ENCODE measurements around the gene GJD4.

The GJD4 gene

GRCh38 chr10:35584946-35585345, 20.2 kb upstream of the GJD4 start:
- Histone ChIP-seq H3K9ac (ENCODE audit: insufficient read length) (no peak overlapping the region), H3K27ac (no peak overlapping the region), H3K36me3 (ENCODE audit: insufficient read depth, low read length) (no peaks in the 10 kb centered on the region), H3K9me3 (ENCODE audit: low read depth, low read length) (no peaks in the 10 kb centered on the region), H3K4me3 (no peak overlapping the region)
- TF ChIP-seq POLR2AphosphoS5 (IDR thresholded peaks at IDR 0.05; ENCODE audit: borderline replicate concordance, low read depth, low read length): no peak
- TF ChIP-seq EZH2 (IDR thresholded peaks at IDR 0.05): no peak
- no peak for DNase-seq (ENCODE audit: low read depth, low spot score)

- H3K9ac ChIP-seq (ENCODE audit: insufficient read length): no peak overlapping the region
- H3K27ac ChIP-seq: no peak overlapping the region
- no peaks in the 10 kb centered on the region for H3K9me3 ChIP-seq (ENCODE audit: low read depth, low read length)
- DNase-seq (ENCODE audit: low read depth, low spot score): no peak
- H3K4me3 ChIP-seq: no peak overlapping the region
- TF ChIP-seq POLR2AphosphoS5 (IDR thresholded peaks at IDR 0.05; ENCODE audit: borderline replicate concordance, low read depth, low read length) (no peak), FOXP2 (optimal IDR thresholded peaks at IDR 0.05; ENCODE audit: control extremely low read depth, extremely low read length, insufficient read depth) (no peak), EZH2 (IDR thresholded peaks at IDR 0.05) (no peak)
- no peaks in the 10 kb centered on the region for H3K36me3 ChIP-seq (ENCODE audit: insufficient read depth, low read length)
These were observed 19.8 kb upstream of the GJD4 start for GRCh38 chr10:35585356-35585755.

- Histone ChIP-seq H3K9ac (ENCODE audit: insufficient read length) (no peak overlapping the region), H3K9me3 (ENCODE audit: low read depth, low read length) (no peaks in the 10 kb centered on the region), H3K36me3 (ENCODE audit: insufficient read depth, low read length) (no peaks in the 10 kb centered on the region), H3K4me3 (no peak overlapping the region), H3K27ac (no peak overlapping the region)
- no peak for TF ChIP-seq POLR2AphosphoS5 (IDR thresholded peaks at IDR 0.05; ENCODE audit: borderline replicate concordance, low read depth, low read length)
- no peak for TF ChIP-seq FOXP2 (optimal IDR thresholded peaks at IDR 0.05; ENCODE audit: control extremely low read depth, extremely low read length, insufficient read depth)
- no peak for TF ChIP-seq EZH2 (IDR thresholded peaks at IDR 0.05)
- DNase-seq (ENCODE audit: low read depth, low spot score): no peak
These were observed 19.1 kb upstream of the GJD4 start for GRCh38 chr10:35585903-35586535.

- H3K9ac ChIP-seq (ENCODE audit: insufficient read length): no peak overlapping the region
- no peak for DNase-seq (ENCODE audit: low read depth, low spot score)
- no peaks in the 10 kb centered on the region for H3K9me3 ChIP-seq (ENCODE audit: low read depth, low read length)
- H3K27ac ChIP-seq: no peak overlapping the region
- H3K4me3 ChIP-seq: no peak overlapping the region
- TF ChIP-seq EZH2 (IDR thresholded peaks at IDR 0.05) (no peak), FOXP2 (optimal IDR thresholded peaks at IDR 0.05; ENCODE audit: control extremely low read depth, extremely low read length, insufficient read depth) (no peak), POLR2AphosphoS5 (IDR thresholded peaks at IDR 0.05; ENCODE audit: borderline replicate concordance, low read depth, low read length) (no peak)
- H3K36me3 ChIP-seq (ENCODE audit: insufficient read depth, low read length): no peaks in the 10 kb centered on the region
These were observed 16.3 kb upstream of the GJD4 start for GRCh38 chr10:35588836-35589235.

- H3K27ac ChIP-seq: no peak overlapping the region
- H3K36me3 ChIP-seq (ENCODE audit: insufficient read depth, low read length): no peaks in the 10 kb centered on the region
- no peak overlapping the region for H3K4me3 ChIP-seq
- DNase-seq (ENCODE audit: low read depth, low spot score): no peak
- no peak overlapping the region for H3K9ac ChIP-seq (ENCODE audit: insufficient read length)
- no peaks in the 10 kb centered on the region for H3K9me3 ChIP-seq (ENCODE audit: low read depth, low read length)
- TF ChIP-seq FOXP2 (optimal IDR thresholded peaks at IDR 0.05; ENCODE audit: control extremely low read depth, extremely low read length, insufficient read depth): no peak
- TF ChIP-seq EZH2 (IDR thresholded peaks at IDR 0.05): no peak
- TF ChIP-seq POLR2AphosphoS5 (IDR thresholded peaks at IDR 0.05; ENCODE audit: borderline replicate concordance, low read depth, low read length): no peak
These were observed 12.7 kb upstream of the GJD4 start for GRCh38 chr10:35592441-35592840.

- Histone ChIP-seq H3K36me3 (ENCODE audit: insufficient read depth, low read length) (no peaks in the 10 kb centered on the region), H3K27ac (peak overlapping the region; percentile 81), H3K9me3 (ENCODE audit: low read depth, low read length) (no peaks in the 10 kb centered on the region), H3K9ac (ENCODE audit: insufficient read length) (no peak overlapping the region), H3K4me3 (no peak overlapping the region)
- TF ChIP-seq FOXP2 (optimal IDR thresholded peaks at IDR 0.05; ENCODE audit: control extremely low read depth, extremely low read length, insufficient read depth): no peak
- DNase-seq (ENCODE audit: low read depth, low spot score): no peak
These were observed 10.7 kb upstream of the GJD4 start for GRCh38 chr10:35594115-35595079.

- TF ChIP-seq EZH2 (IDR thresholded peaks at IDR 0.05) (no peak), FOXP2 (optimal IDR thresholded peaks at IDR 0.05; ENCODE audit: control extremely low read depth, extremely low read length, insufficient read depth) (no peak), POLR2AphosphoS5 (IDR thresholded peaks at IDR 0.05; ENCODE audit: borderline replicate concordance, low read depth, low read length) (no peak)
- Histone ChIP-seq H3K4me3 (no peak overlapping the region), H3K36me3 (ENCODE audit: insufficient read depth, low read length) (no peaks in the 10 kb centered on the region), H3K9me3 (ENCODE audit: low read depth, low read length) (no peaks in the 10 kb centered on the region), H3K9ac (ENCODE audit: insufficient read length) (no peak overlapping the region), H3K27ac (peak overlapping the region; percentile 81)
- DNase-seq (ENCODE audit: low read depth, low spot score): no peak
These were observed 10.0 kb upstream of the GJD4 start for GRCh38 chr10:35595106-35595505.

GRCh38 chr10:35598379-35598778, 6.8 kb upstream of the GJD4 start:
- Histone ChIP-seq H3K36me3 (ENCODE audit: insufficient read depth, low read length) (no peaks in the 10 kb centered on the region), H3K4me3 (no peak overlapping the region), H3K27ac (no peak overlapping the region), H3K9ac (ENCODE audit: insufficient read length) (no peak overlapping the region), H3K9me3 (ENCODE audit: low read depth, low read length) (no peaks in the 10 kb centered on the region)
- no peak for DNase-seq (ENCODE audit: low read depth, low spot score)
- TF ChIP-seq EZH2 (IDR thresholded peaks at IDR 0.05) (no peak), FOXP2 (optimal IDR thresholded peaks at IDR 0.05; ENCODE audit: control extremely low read depth, extremely low read length, insufficient read depth) (no peak), POLR2AphosphoS5 (IDR thresholded peaks at IDR 0.05; ENCODE audit: borderline replicate concordance, low read depth, low read length) (no peak)

All from SK-N-MC (cell line).